Stimulated activated CD4-positive, alpha-beta T cell treated with anti-CD3 and anti-CD28 coated beads, Interleukin-4, amount 100 ng/mL, for 4 hours (primary cell): ENCODE measurements around the gene RREB1.

Experiments used
- DNase-seq, 2 experiments: peaks; one replicate each; pipeline ENCODE4 v3.0.0-alpha.2; 2020

Gene RREB1

GRCh38 chr6:7229376-7230326 is 121.9 kb downstream of the RREB1 start:
- no peak for DNase-seq

GRCh38 chr6:7230327-7230691 is 122.5 kb downstream of the RREB1 start:
- no peak for DNase-seq

- DNase-seq = no peak
Observed at GRCh38 chr6:7230956-7231713, 123.4 kb downstream of the RREB1 start.

- DNase-seq = no peak
Observed at GRCh38 chr6:7232351-7232750, 124.6 kb downstream of the RREB1 start.

GRCh38 chr6:7234547-7234946 is 126.8 kb downstream of the RREB1 start:
- no peak for DNase-seq

- DNase-seq = no peak
Observed at GRCh38 chr6:7235712-7236305, 128.0 kb downstream of the RREB1 start.

GRCh38 chr6:7236306-7237209 is 128.8 kb downstream of the RREB1 start:
- DNase-seq = no peak

- DNase-seq = no peak
Observed at GRCh38 chr6:7237653-7238188, 130.0 kb downstream of the RREB1 start.

- DNase-seq = no peak
Observed at GRCh38 chr6:7238526-7238899, 130.8 kb downstream of the RREB1 start.

- peak; percentile 73 to 76 for DNase-seq
Observed at GRCh38 chr6:7238900-7239589, 131.3 kb downstream of the RREB1 start.

GRCh38 chr6:7239590-7239948 is 131.8 kb downstream of the RREB1 start:
- no peak for DNase-seq

- DNase-seq = no peak
Observed at GRCh38 chr6:7240351-7240750, 132.6 kb downstream of the RREB1 start.

- no peak for DNase-seq
Observed at GRCh38 chr6:7241160-7241559, 133.4 kb downstream of the RREB1 start.

GRCh38 chr6:7241709-7242645 is 134.2 kb downstream of the RREB1 start:
- DNase-seq = no peak

GRCh38 chr6:7242835-7243178 is 135.0 kb downstream of the RREB1 start:
- no peak for DNase-seq

- peak in 1 of 2 experiments; percentile 27 for DNase-seq
Observed at GRCh38 chr6:7243179-7243981, 135.6 kb downstream of the RREB1 start.

- no peak for DNase-seq
Observed at GRCh38 chr6:7245668-7246393, 138.1 kb downstream of the RREB1 start.

GRCh38 chr6:7246401-7247178 is 138.8 kb downstream of the RREB1 start:
- DNase-seq = no peak

GRCh38 chr6:7247179-7247456 is 139.4 kb downstream of the RREB1 start:
- DNase-seq = no peak
